ENCODE data around the gene APOC4. TPM values are rescaled to one million over a fixed set of nuclear protein-coding genes. Genes with fewer than 3 reads are reported as not detected.

APOC4 gene
- total RNA-seq, 1 experiment from 2014 or later, result not detected

- ChIA-PET CTCF (interaction anchor here (0.7 kb wide), 1 partner anchor 1342 kb away, joined by 4 read pairs; no protein-coding TSS in a partner anchor), POLR2A (interaction anchor here (0.7 kb wide), 1 partner anchor 10 kb away, joined by 3 read pairs; no protein-coding TSS in a partner anchor)
- ATAC-seq, result no peak
- H3K4me3 Mint-ChIP-seq, result no peak overlapping the region
- no peak overlapping the region for H3K27ac Mint-ChIP-seq
- DNase-seq (ENCODE audit: low spot score), result no peak
- H3K9me3 Mint-ChIP-seq, result no peaks in the 10 kb centered on the region
- peaks cover 66% of the 10 kb centered on the region for H3K36me3 Mint-ChIP-seq
- peaks cover 2% of the 10 kb centered on the region for H3K4me1 Mint-ChIP-seq
- no peaks in the 10 kb centered on the region for H3K27me3 Mint-ChIP-seq (ENCODE audit: low read depth)
- TF ChIP-seq ZNF532 (CRISPR knock-in tag; IDR thresholded peaks at IDR 0.05; ENCODE audit: borderline replicate concordance) (no peak), SOX15 (CRISPR knock-in tag; IDR thresholded peaks at IDR 0.05) (no peak), ERG (CRISPR knock-in tag; IDR thresholded peaks at IDR 0.05) (no peak), NR3C1 (CRISPR knock-in tag; conservative IDR thresholded peaks at IDR 0.05; ENCODE audit: low read depth) (no peak), FOXJ3 (CRISPR knock-in tag; IDR thresholded peaks at IDR 0.05; ENCODE audit: borderline replicate concordance) (no peak), ZMAT4 (CRISPR knock-in tag; IDR thresholded peaks at IDR 0.05) (no peak), TEAD4 (CRISPR knock-in tag; IDR thresholded peaks at IDR 0.05) (no peak)
Observed at GRCh38 chr19:44897835-44898234, 44.2 kb upstream of the APOC4 start.

- Mint-ChIP-seq H3K36me3 (peaks cover 43% of the 10 kb centered on the region), H3K4me1 (peaks cover 13% of the 10 kb centered on the region), H3K27ac (no peak overlapping the region), H3K27me3 (ENCODE audit: low read depth) (no peaks in the 10 kb centered on the region), H3K4me3 (no peak overlapping the region), H3K9me3 (no peaks in the 10 kb centered on the region)
- POLR2A ChIA-PET, result no interaction called here
- ATAC-seq, result no peak
- no peak for DNase-seq (ENCODE audit: low spot score)
- CTCF ChIA-PET, result interaction anchor here (0.6 to 1.2 kb wide), 2 partner anchors 41 to 52 kb away, joined by 3 to 5 read pairs; no protein-coding TSS in a partner anchor
- TF ChIP-seq SMAD4 (CRISPR knock-in tag; IDR thresholded peaks at IDR 0.05), result no peak
- no peak for TF ChIP-seq ZNF396 (CRISPR knock-in tag; IDR thresholded peaks at IDR 0.05; ENCODE audit: borderline replicate concordance)
- TF ChIP-seq ZMAT4 (CRISPR knock-in tag; IDR thresholded peaks at IDR 0.05), result no peak
- no peak for TF ChIP-seq ETV6 (CRISPR knock-in tag; IDR thresholded peaks at IDR 0.05)
- TF ChIP-seq E2F1 (CRISPR knock-in tag; IDR thresholded peaks at IDR 0.05), result no peak
- no peak for TF ChIP-seq ATF1 (CRISPR knock-in tag; IDR thresholded peaks at IDR 0.05)
- TF ChIP-seq USF2 (CRISPR knock-in tag; IDR thresholded peaks at IDR 0.05), result no peak
- TF ChIP-seq ZNF512 (CRISPR knock-in tag; IDR thresholded peaks at IDR 0.05; ENCODE audit: borderline replicate concordance), result no peak
- TF ChIP-seq E2F5 (CRISPR knock-in tag; IDR thresholded peaks at IDR 0.05), result no peak
Observed at GRCh38 chr19:44900328-44901244, 41.5 kb upstream of the APOC4 start.
